ENCODE measurements around the gene TRIO. TPM values are rescaled to one million over a fixed set of nuclear protein-coding genes. Genes with fewer than 3 reads are reported as not detected.

TRIO gene
- polyA plus RNA-seq, 3 donors, result 1.7 to 45.8 (median 2.1) TPM

- peaks cover 1 to 2% of the 10 kb centered on the region in 2 donors for H3K36me3 Mint-ChIP-seq
- H3K27ac ChIP-seq (ENCODE audit: low read depth in 1 of 2, low read length in 2 of 2), result peak overlapping the region in 1 of 2 donors; percentile 74
- H3K4me1 Mint-ChIP-seq, result peaks cover 73% of the 10 kb centered on the region
- intact Hi-C loops (cut with micrococcal nuclease), result loop anchor here (2.0 to 5.0 kb wide), 2 partner anchors 15 to 34 kb away; no protein-coding TSS in a partner anchor
- H3K4me3 ChIP-seq (replicated peaks in 1 of 3; ENCODE audit: low read depth in 2 of 3, low read length in 3 of 3), result peak overlapping the region in 1 of 3 experiments; percentile 57
- H4K20me1 ChIP-seq (ENCODE audit: insufficient read depth, low read length), result peaks cover 73% of the 10 kb centered on the region
- no peak overlapping the region for H3K9ac ChIP-seq (ENCODE audit: insufficient read depth, low read length, poor library complexity, severe bottlenecking)
- H3K4me1 ChIP-seq (ENCODE audit: control insufficient read depth in 1 of 2, insufficient read depth in 2 of 2, low read length in 2 of 2), result peaks cover 55 to 65% of the 10 kb centered on the region in 2 donors
- H3K27ac Mint-ChIP-seq, result peak overlapping the region in 6 of 7 donors; percentile 72 to 88 (median 80)
- peaks cover 98% of the 10 kb centered on the region for H3K79me2 ChIP-seq (ENCODE audit: insufficient read depth, low read length)
- no peaks in the 10 kb centered on the region for H3K36me3 ChIP-seq (replicated peaks in 1 of 2; ENCODE audit: control insufficient read depth in 1 of 2, insufficient read depth in 2 of 2, low read length in 2 of 2)
- H3K27me3 ChIP-seq (ENCODE audit: control insufficient read depth in 2 of 2, insufficient read depth in 2 of 2, low read length in 2 of 2), result no peaks in the 10 kb centered on the region
- WGBS (ENCODE audit: insufficient coverage), result no CpG with 5 or more reads among the region's 6 CpGs
- H2AFZ ChIP-seq (ENCODE audit: insufficient read depth, low read depth, low read length, poor library complexity, severe bottlenecking), result no peak overlapping the region
- TF ChIP-seq CTCF (IDR thresholded peaks at IDR 0.05), result no peak
- H3K27me3 Mint-ChIP-seq (ENCODE audit: low read depth in 3 of 3), result no peaks in the 10 kb centered on the region
- H3K4me2 ChIP-seq (replicated peaks; ENCODE audit: extremely low read depth, low read length, poor library complexity, severe bottlenecking), result peak overlapping the region; percentile 68
- H3K4me3 Mint-ChIP-seq, result peak overlapping the region; percentile 34 to 72
- peaks cover 4 to 10% of the 10 kb centered on the region in 2 donors for H3K9me3 ChIP-seq (replicated peaks in 1 of 2; ENCODE audit: control insufficient read depth in 1 of 2, insufficient read depth in 1 of 2, low read length in 2 of 2)
- peak; percentile 47 to 57 (median 54) for DNase-seq
- H3K9me3 Mint-ChIP-seq, result peaks cover 3 to 11% (median 6%) of the 10 kb centered on the region in 7 donors
Measured at GRCh38 chr5:14168144-14168792, 25.1 kb downstream of the TRIO start.

- Mint-ChIP-seq H3K27me3 (ENCODE audit: low read depth in 3 of 3) (no peaks in the 10 kb centered on the region), H3K4me1 (peaks cover 79% of the 10 kb centered on the region), H3K27ac (peak overlapping the region; percentile 72 to 88 (median 83)), H3K36me3 (peaks cover 0 to 2% of the 10 kb centered on the region in 2 donors), H3K9me3 (peaks cover 2 to 10% (median 4%) of the 10 kb centered on the region in 7 donors), H3K4me3 (peak overlapping the region; percentile 34 to 72)
- Histone ChIP-seq H4K20me1 (ENCODE audit: insufficient read depth, low read length) (peaks cover 73% of the 10 kb centered on the region), H3K79me2 (ENCODE audit: insufficient read depth, low read length) (peaks cover 98% of the 10 kb centered on the region), H3K36me3 (replicated peaks in 1 of 2; ENCODE audit: control insufficient read depth in 1 of 2, insufficient read depth in 2 of 2, low read length in 2 of 2) (no peaks in the 10 kb centered on the region), H3K9ac (ENCODE audit: insufficient read depth, low read length, poor library complexity, severe bottlenecking) (no peak overlapping the region), H3K27me3 (ENCODE audit: control insufficient read depth in 2 of 2, insufficient read depth in 2 of 2, low read length in 2 of 2) (no peaks in the 10 kb centered on the region), H3K4me1 (ENCODE audit: control insufficient read depth in 1 of 2, insufficient read depth in 2 of 2, low read length in 2 of 2) (peaks cover 61 to 71% of the 10 kb centered on the region in 2 donors), H3K4me2 (replicated peaks; ENCODE audit: extremely low read depth, low read length, poor library complexity, severe bottlenecking) (peak overlapping the region; percentile 68), H2AFZ (ENCODE audit: insufficient read depth, low read depth, low read length, poor library complexity, severe bottlenecking) (no peak overlapping the region), H3K9me3 (replicated peaks in 1 of 2; ENCODE audit: control insufficient read depth in 1 of 2, insufficient read depth in 1 of 2, low read length in 2 of 2) (peaks cover 4 to 10% of the 10 kb centered on the region in 2 donors), H3K27ac (ENCODE audit: low read depth in 1 of 2, low read length in 2 of 2) (peak overlapping the region in 1 of 2 donors; percentile 74), H3K4me3 (replicated peaks in 1 of 3; ENCODE audit: low read depth in 2 of 3, low read length in 3 of 3) (peak overlapping the region in 1 of 3 experiments; percentile 57)
- WGBS (ENCODE audit: insufficient coverage), result 65% methylated on average over 5 of the region's 7 CpGs
- no peak for DNase-seq
- TF ChIP-seq CTCF (IDR thresholded peaks at IDR 0.05), result no peak
- intact Hi-C loops (cut with micrococcal nuclease), result loop anchor here (2.0 to 5.0 kb wide), 2 partner anchors 16 to 33 kb away; no protein-coding TSS in a partner anchor
Measured at GRCh38 chr5:14168793-14169262, 25.7 kb downstream of the TRIO start.

Measured in CD14-positive monocyte (primary cell).